OCI-LY7 (cell line): ENCODE measurements around the gene CRYBB3.

Source experiments
- CTCF ChIP-seq: fragments of 200-600 bp; sonication (generic); conservative IDR thresholded peaks from 2 replicates; pipeline ENCODE4 v1.5.1; 2014; ENCODE audit warnings: mild to moderate bottlenecking, antibody characterized with exemption, low read length, moderate library complexity, mixed read lengths
- EZH2phosphoT487 ChIP-seq: fragments of 200-600 bp; sonication (generic); IDR thresholded peaks from 2 replicates; pipeline ENCODE4 v1.6.1; 2018; ENCODE audit warnings: low read depth, borderline replicate concordance, mild to moderate bottlenecking, mixed run types, antibody characterized with exemption, low read length, moderate library complexity, mixed read lengths

- no peak for TF ChIP-seq CTCF
- TF ChIP-seq EZH2phosphoT487 = no peak
These were observed 37.8 kb downstream of the CRYBB3 start for GRCh38 chr22:25237503-25237902.
